GM18517 (cell line): Measurements from ENCODE around the gene MEX3B.
"Not testable (repeated sequence)": the region's sequence is repeated elsewhere in the genome, so short reads cannot be mapped to it uniquely, and the experiment has no call there.

ENCODE experiments used
- ATAC-seq: cut with Tn5 transposase; IDR thresholded peaks from one replicate; pipeline ENCODE4 v1.9.1; 2021; ENCODE audit warnings: mild to moderate bottlenecking, moderate library complexity; ENCODE audit not compliant: unreplicated experiment

MEX3B gene

GRCh38 chr15:82051664-82052063, 5.8 kb upstream of the MEX3B start:
- no peak for ATAC-seq

- no peak for ATAC-seq
Measured at GRCh38 chr15:82048811-82049210, 3.0 kb upstream of the MEX3B start.

DNA sequence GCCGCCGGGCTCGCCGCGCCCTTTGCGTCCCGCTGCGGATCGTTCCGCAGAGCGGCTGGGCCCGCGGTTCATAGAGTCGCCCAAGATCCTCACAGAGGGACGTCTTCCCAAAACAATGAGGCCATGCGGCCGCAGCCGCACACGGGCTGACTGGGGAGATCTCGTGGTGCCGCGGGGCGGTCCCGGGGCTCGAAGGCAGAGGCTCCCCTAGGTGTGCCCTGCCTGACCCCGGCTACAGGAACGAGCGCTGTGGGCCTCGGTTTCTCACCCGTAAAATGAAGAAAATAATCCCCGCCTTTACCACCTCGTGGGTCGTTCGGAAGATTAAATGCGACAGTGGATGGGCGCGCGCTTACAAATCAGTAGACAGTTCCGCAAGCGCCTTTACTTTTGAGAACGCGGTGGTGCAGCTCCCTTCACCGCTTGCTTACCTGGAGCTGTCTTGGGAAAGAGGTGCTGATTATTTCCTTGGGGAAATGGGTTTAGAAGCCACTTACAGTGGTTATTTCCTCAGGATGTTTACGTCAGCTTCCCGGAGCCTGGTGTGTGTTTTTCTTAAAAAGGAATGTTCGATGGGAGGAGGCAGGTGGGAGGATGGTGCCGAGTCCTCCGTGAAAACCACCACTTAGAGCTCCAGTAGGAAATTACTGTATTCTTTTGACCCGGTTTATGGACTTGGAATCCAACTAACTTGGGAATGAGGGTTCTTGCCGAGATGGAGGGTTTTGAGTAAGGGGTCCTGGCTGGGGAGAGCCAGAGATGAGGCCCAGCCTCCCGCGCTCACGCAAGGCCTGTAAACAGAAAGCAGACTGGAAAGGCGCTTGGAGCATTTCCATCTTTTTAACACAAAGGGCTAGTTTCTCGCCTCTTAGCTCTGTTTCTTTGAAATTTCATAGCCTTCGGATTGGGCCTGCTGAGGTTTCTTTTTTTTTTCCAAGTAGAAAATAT, 1.9 kb upstream of the MEX3B start:
- ATAC-seq = no peak

GRCh38 chr15:82046666-82047452, 1.0 kb upstream of the MEX3B start:
- peak; percentile 61 for ATAC-seq

DNA sequence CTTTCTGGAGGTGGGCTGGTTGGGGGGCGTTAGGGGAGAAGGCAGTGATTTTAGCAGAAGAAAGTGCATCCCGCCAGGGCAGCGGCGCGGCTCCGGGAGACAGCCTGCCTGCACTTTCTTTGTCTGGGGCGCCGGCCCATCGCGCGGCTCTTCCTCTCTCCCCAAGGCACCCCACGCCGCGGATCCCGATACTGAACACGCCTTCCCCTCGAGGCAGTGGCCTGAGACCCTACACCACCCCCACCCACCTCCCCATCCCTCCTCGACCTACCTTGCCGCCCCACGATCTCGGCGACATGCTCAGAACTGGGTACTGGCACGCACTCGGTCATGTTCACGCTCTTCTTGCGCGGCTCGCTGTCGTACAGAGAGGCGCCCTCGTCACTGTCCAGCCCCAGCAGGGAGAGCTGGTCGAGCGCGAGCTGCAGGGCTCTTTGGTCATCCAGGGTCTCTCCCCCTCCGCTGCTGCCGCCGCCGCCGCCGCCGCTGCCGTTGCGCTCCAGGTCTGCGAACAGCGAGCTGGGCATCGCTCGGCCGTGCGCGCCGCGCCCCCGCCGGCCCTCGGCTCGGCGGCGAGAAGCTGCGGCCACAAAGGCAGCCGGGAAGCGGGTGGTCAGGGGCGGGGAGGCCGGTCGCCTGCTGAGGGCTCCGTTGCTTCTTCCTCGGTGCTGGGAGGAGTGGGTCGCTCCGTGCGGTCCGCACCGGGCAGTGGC, 483 bp downstream of the MEX3B start:
- peak; percentile 3 for ATAC-seq

DNA sequence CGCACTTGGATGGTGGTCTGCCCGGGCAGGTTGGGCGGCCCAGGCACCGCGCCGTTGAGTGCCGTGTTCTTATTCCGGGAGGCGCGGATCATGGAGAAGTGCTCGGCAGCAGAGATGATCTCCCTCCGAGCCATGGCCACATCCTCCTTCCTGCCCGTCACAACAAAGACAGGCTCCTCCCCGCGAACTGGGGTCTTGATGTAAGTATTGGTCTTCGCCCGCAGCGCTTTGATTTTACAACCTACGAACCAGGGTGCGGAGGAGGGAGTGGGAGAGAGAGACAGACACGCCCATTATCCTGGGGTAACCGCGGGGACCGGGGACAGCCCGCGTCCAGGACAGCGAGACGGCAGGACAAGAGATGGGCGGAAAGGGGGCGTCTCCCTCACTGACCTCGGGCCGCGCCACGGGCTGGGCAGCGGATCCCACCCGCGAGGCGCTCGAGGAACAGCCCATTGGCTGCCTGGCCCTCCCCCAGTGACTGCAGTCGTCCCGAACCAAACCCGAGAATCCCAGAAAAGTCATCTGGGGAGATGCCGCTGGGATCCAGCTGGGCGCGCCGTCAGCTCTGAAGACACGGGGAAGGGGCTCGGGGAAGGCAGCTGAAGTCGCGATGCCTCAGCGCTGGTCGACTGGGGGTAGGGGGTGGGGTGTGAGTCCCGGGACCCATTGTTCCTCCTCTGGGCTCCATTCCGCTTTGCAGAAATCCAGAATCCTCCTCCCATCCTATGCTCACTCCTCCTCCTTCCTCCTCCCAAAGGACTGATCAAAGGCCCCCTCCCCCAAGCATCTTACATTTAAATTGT, 1.2 kb downstream of the MEX3B start:
- ATAC-seq = no peak

DNA sequence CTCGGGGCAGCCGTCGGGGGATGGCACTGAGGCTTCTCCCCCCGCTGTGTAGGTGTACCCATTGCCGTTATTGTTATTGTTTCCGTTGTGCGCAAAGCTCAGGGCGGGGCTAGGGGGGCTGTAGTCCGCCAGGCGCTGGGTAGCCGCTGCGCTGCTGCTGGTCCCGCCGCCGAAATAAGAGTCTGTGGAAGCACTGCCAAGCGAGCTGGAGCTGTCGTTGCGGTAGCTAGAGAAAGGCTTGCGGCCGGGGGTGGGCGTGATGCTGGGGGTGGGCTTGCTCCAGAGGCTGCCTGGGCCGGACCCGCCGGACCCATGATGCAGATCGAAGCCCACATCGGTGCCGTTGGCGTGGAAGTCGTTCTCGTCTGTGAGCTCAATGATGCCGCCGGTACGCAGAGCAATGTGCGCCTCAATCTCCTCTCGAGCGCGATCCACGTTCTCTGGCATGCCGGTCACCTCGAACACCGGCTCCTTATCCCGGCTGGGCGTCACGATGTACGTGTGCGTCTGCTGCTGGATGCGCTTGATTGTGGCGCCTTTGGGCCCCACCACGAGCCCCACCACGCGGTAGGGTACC, 1.9 kb downstream of the MEX3B start:
- no peak for ATAC-seq

- no peak for ATAC-seq
Measured at GRCh38 chr15:82043130-82043673, 2.6 kb downstream of the MEX3B start.

- no peak for ATAC-seq
Measured at GRCh38 chr15:82040862-82041261, 5.0 kb downstream of the MEX3B start.

DNA sequence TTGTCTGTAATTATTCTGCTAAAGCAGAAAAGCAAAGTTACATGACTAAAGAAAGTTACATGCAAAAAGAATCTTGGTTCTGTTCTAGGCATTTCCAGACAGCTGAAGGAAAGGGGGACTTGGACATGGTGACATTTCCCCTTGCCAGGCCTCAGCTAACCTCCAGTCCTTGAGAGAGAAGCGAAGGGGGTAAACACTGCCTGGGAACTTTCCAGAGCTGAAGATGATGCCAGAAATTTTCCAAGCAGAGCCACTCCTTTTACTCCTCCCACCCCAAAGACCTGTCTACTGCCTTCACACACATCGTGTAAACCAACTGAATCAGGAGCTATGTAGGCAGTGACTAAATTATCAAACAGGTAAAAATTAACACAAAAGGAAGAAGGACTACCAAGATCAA, 5.4 kb downstream of the MEX3B start:
- no peak for ATAC-seq

DNA sequence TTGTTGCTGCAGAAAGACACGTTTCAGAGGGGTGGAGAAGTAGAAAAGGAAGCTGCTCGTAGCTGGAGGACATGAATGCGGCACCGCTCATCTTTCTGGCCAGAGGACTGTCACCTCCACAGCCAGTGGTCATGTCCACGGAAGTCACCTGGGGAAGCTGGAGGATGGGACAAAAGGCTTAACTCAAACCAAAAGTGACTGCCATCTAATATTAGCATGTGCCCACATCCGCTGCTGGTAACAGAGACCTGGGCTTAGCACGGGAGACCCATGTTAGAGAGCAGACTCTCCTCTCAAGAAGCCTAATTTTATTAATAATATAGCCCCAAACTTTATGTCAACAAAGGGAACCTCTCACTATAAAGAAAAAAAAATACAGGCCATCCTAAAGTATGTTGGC, 5.9 kb downstream of the MEX3B start:
- no peak for ATAC-seq

DNA sequence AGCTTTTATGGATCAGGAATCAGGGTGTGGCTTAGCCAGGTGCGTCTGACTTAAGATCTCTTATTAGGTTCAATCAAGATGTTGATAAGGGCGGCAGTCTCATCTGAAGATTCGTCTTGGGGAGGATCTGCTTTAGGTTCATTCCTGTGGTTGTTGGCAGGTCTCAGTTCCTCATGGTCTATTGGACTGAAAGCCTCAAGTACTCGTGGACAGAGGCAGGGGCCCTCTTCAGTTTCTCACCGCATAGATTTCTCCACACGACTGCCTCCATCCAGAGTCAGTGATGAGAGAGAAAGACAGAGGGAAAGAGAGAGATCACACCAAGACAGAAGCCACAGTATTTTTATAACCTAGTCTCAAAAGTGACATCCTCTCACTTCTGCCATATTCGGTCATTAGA, 9.4 kb downstream of the MEX3B start:
- no peak for ATAC-seq

- ATAC-seq = no peak
Measured at GRCh38 chr15:82031871-82032270, 13.9 kb downstream of the MEX3B start.

- ATAC-seq = no peak
Measured at GRCh38 chr15:82030176-82030575, 15.6 kb downstream of the MEX3B start.

DNA sequence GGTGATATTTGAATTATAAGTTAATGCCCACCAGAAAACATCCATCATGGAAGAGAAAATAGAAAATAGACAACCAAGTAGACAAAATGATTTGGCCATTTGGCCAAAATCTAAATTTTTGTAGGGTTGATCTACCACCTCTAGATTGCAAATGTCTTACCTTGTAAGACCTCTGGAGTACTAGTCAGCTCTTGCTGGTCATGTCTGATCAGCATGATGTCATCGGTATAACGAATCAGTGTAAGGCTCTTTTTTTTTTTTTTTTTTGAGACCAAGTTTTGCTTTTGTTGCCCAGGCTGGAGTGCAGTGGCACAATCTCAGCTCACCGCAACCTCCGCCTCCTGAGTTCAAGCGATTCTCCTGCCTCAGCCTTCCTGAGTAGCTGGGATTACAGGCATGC, 17.7 kb downstream of the MEX3B start:
- ATAC-seq = not testable (repeated sequence)

- ATAC-seq = no peak
Measured at GRCh38 chr15:82021992-82022391, 23.8 kb downstream of the MEX3B start.

GRCh38 chr15:82020625-82021394, 25.0 kb downstream of the MEX3B start:
- no peak for ATAC-seq

- ATAC-seq = no peak
Measured at GRCh38 chr15:82018201-82018600, 27.6 kb downstream of the MEX3B start.

DNA sequence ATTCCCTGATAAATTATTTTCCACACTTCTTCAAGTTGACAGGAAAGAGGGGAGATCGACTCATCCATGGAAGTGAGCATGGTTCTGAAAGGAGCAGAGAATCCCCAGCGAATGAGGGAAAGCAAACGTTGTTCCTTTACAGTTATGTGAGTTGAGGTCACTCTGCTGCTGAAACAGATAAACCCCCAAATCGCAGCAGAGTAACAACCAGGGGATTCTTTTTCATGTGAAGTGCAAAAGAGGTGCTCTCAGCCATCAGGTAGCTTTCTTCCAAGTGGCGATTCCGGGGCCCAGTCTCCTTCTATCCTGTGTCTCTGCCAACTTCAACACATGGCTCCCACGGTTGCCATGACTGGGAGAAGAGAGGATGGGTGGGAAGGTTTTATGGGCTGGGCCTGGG, 28.2 kb downstream of the MEX3B start:
- ATAC-seq = no peak
